Measurements from ENCODE around the gene UBA1.

Gene UBA1

GRCh38 chrX:47190445-47191269 is 3.0 kb upstream of the UBA1 start:
- peak; percentile 74 for DNase-seq

- DNase-seq = peak; percentile 3
These were observed 2.3 kb upstream of the UBA1 start for GRCh38 chrX:47191331-47191730.

- no peak for DNase-seq
These were observed 1.7 kb upstream of the UBA1 start for GRCh38 chrX:47191806-47192401.

- no peak for DNase-seq
These were observed 662 bp downstream of the UBA1 start for GRCh38 chrX:47194194-47194787.

- no peak for DNase-seq
These were observed 2.5 kb downstream of the UBA1 start for GRCh38 chrX:47196098-47196497.

- no peak for DNase-seq
These were observed 3.9 kb downstream of the UBA1 start for GRCh38 chrX:47197526-47197925.

- DNase-seq = no peak
These were observed 4.5 kb downstream of the UBA1 start for GRCh38 chrX:47198026-47198686.

GRCh38 chrX:47198687-47199080 is 5.1 kb downstream of the UBA1 start:
- no peak for DNase-seq

- DNase-seq = no peak
These were observed 5.7 kb downstream of the UBA1 start for GRCh38 chrX:47199286-47199685.

GRCh38 chrX:47200385-47201150 is 6.9 kb downstream of the UBA1 start:
- no peak for DNase-seq

- no peak for DNase-seq
These were observed 7.8 kb downstream of the UBA1 start for GRCh38 chrX:47201345-47201944.

- no peak for DNase-seq
These were observed 8.7 kb downstream of the UBA1 start for GRCh38 chrX:47202316-47202715.

- DNase-seq = no peak
These were observed 9.2 kb downstream of the UBA1 start for GRCh38 chrX:47202877-47203276.

- no peak for DNase-seq
These were observed 11.3 kb downstream of the UBA1 start for GRCh38 chrX:47204970-47205369.

- DNase-seq = no peak
These were observed 12.7 kb downstream of the UBA1 start for GRCh38 chrX:47206316-47206715.

GRCh38 chrX:47208108-47208507 is 14.5 kb downstream of the UBA1 start:
- no peak for DNase-seq

GRCh38 chrX:47209508-47210238 is 16.0 kb downstream of the UBA1 start:
- no peak for DNase-seq

GRCh38 chrX:47210661-47211425 is 17.2 kb downstream of the UBA1 start:
- no peak for DNase-seq

- DNase-seq = no peak
These were observed 19.0 kb downstream of the UBA1 start for GRCh38 chrX:47212381-47213293.

Measured in DMS79 (cell line).